DMS153 treated with DMSO at 0.1 percent for 48 hours (cell line): Measurements from ENCODE around the gene ZCCHC18.
"Not testable (repeated sequence)": the region's sequence is repeated elsewhere in the genome, so short reads cannot be mapped to it uniquely, and the experiment has no call there.

Experiments used
- DNase-seq: peaks from one replicate; lab custom pipeline; 2025; ENCODE audit not compliant: unreplicated experiment; lab: John Stamatoyannopoulos, UW

The ZCCHC18 gene

GRCh38 chrX:104112326-104112951 lies at the start of gene ZCCHC18:
Gene ZCCHC18, plus strand, starts transcription at chrX:104112523. Its CDS starts 1,589 bp downstream, at chrX:104114112.
- no peak for DNase-seq

- not testable (repeated sequence) for DNase-seq
These were observed 49.7 kb upstream of the ZCCHC18 start for GRCh38 chrX:104062636-104063035.

GRCh38 chrX:104075778-104076445 lies 36.4 kb upstream of the ZCCHC18 start, which contains the start of gene TMSB15C:
Gene TMSB15C, minus strand, starts transcription at chrX:104076236.
- not testable (repeated sequence) for DNase-seq

DNA sequence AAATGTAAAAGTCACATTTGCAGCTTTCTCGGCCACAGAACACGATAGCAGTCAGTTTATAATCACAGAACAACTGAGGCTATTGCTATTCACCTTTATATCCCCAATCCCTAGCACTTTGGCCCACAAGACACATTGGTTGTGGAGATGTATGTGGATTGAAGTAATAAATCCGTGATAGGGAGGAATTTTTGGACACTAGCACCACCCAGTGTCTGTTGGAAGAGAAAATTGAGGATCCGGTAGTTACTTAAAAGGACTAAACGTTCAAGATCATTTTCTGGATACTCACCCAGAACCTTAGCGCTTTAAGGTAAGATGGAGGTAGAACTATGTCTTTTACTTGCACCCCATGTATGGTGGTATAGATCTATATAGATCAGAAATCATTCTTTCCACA lies 34.5 kb upstream of the ZCCHC18 start:
- not testable (repeated sequence) for DNase-seq

DNA sequence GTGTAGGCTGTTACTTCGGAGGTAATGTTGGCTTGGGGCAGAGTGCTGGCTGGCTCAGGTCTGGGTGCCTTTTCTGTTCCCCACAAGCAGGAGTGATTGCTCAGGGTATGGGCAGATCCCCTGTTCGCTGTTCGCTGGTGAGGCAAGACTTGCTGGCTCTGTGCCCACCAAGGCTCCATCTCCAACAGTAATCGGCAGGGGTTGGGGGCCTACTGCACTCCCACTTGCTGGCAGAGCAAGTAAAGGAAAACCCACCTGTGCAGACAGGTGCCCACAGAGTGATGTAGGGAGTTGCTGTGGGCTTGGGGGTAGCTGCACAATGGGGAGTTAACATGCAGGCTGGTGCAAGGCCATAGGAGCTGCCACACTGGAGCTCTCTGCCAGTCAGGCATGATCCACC lies 28.3 kb upstream of the ZCCHC18 start:
- no peak for DNase-seq

- no peak for DNase-seq
These were observed 27.6 kb upstream of the ZCCHC18 start for GRCh38 chrX:104084534-104085277.

- DNase-seq = no peak
These were observed 26.8 kb upstream of the ZCCHC18 start for GRCh38 chrX:104085477-104085876.

DNA sequence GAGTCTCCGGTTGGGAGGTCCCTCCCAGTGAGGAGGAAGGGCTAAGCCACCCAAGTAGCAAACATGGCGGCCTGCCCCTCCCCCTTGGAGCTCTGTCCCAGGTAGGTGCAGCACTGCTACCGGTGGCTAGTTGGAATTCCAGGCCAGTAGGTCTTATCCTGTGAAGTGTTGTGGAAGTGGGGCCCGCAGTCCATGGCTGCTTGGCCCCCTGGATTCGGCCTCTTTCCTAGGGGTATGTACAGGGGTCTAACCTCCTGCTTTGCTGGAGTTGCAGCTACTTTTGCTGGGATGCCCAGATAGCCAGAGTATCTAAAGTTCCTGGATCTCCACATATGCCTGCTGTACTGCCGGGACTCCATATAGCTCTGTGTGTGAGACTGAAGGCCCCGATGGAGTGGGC lies 26.4 kb upstream of the ZCCHC18 start:
- DNase-seq = no peak

DNA sequence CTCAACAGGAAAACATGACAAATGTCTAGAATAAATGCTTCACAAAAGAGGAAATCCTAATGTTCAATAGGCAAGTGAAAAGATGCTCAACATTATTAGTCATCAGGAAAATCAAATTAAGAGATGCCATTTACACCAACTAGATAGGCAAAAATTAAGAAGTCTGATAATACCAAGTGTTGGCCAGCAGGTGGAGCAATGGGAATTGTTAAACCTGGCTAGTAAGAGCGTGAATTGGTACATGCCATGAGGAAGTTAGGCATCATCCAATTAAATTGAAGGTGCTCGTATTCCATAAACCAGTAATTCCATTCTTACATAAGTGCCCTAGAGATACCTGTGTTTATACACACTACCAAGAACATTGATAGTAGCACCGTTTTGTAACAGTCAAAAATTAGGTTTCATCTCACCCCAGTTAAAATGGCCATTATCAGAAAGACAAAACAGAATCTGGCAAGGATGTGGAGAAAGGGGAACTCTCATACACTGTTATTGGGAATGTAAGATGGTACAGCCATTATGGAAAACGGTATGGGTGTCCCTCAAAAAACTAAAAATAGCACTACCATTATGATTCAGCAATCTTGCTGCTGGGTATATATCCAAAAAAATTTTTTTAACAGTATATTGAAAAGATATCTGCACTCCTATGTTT lies 14.0 kb upstream of the ZCCHC18 start:
- peak; percentile 50 for DNase-seq

- no peak for DNase-seq
These were observed 13.4 kb upstream of the ZCCHC18 start for GRCh38 chrX:104098919-104099318.

- DNase-seq = no peak
These were observed 7.6 kb upstream of the ZCCHC18 start for GRCh38 chrX:104104676-104105075.

- no peak for DNase-seq
These were observed 6.7 kb upstream of the ZCCHC18 start for GRCh38 chrX:104105330-104106262.

DNA sequence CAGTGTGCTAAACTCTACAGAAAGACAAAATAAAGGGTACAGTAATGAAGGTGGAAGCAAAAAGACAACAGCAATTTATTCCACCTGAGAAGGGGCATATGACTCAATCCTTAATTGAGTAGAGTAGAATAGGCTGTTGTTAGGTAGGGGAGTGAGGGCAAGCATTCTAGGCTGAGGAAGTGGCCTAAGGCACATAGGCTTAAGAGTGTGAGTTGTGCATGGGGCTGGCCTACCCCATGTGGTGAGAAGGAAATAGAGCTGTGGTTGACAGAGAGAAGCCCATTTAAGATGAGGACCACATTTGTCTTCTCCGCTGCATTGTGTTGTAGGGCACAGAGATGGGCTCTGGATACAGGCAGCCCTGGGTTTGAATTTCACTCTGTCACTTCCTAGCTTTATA lies 3.4 kb upstream of the ZCCHC18 start:
- no peak for DNase-seq

- not testable (repeated sequence) for DNase-seq
These were observed 1.7 kb upstream of the ZCCHC18 start for GRCh38 chrX:104110491-104111240.

- peak; percentile 3 for DNase-seq
These were observed 1.1 kb downstream of the ZCCHC18 start for GRCh38 chrX:104113222-104113965.

GRCh38 chrX:104117759-104118158 lies 5.4 kb downstream of the ZCCHC18 start:
- DNase-seq = no peak

DNA sequence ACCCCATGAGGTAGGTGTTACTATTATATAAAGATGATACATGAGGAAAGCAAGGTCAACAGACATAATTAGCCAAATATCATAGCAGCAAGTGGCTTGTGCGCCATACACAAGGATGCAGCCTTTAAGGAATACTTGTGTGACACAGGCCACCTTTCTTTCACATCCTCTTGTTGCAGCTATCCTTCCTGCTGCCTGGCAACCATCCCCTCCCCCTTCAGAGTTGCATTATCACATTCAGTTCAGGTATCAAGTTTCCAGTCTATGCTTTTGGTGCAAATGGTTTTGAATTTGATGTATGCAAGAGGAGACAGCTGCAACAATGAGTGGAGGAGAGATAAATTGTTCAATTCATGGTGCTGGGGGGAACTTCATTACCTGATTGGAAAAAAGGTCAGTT lies 6.4 kb downstream of the ZCCHC18 start:
- peak; percentile 3 for DNase-seq

- DNase-seq = no peak
These were observed 10.5 kb downstream of the ZCCHC18 start for GRCh38 chrX:104122829-104123228.

GRCh38 chrX:104126856-104127255 lies 14.5 kb downstream of the ZCCHC18 start:
- no peak for DNase-seq
